ENCODE results near the gene CPLX4.

CPLX4 gene, protein sequence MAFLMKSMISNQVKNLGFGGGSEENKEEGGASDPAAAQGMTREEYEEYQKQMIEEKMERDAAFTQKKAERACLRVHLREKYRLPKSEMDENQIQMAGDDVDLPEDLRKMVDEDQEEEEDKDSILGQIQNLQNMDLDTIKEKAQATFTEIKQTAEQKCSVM

DNA sequence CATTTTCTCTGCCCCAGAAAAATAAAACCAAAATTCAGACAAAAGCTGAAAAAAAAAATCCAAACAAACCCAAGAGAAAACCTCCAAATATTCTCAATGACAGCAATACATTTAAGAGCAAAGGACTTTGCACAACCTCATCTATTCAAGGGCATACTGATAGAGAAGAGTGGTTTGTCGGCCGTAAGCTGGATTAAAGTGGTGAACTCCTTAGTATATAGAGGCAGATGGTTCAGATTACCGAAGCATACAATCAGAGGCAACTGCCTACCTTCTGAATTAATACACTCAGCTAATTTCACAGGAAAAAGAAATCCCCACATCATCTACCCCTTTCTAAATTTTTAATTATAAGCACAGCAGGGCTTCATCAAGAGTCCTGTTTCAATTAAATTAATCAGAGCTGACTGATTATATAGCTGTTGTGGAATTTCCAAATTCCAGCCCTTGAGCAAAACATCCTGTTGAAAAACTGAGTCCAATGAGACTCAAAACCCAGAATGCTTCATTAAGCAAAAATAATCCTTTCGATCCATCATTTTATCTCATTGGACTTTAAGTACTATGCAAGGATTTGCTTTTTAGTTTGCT, at the start of gene CPLX4:
Gene CPLX4, minus strand, starts transcription at position 190 of the 591 bp plus-strand sequence. Its CDS starts 187 bp downstream, at position 3.
- DNase-seq (ENCODE audit: low spot score): no peak
- TF ChIP-seq, protein P1, sequence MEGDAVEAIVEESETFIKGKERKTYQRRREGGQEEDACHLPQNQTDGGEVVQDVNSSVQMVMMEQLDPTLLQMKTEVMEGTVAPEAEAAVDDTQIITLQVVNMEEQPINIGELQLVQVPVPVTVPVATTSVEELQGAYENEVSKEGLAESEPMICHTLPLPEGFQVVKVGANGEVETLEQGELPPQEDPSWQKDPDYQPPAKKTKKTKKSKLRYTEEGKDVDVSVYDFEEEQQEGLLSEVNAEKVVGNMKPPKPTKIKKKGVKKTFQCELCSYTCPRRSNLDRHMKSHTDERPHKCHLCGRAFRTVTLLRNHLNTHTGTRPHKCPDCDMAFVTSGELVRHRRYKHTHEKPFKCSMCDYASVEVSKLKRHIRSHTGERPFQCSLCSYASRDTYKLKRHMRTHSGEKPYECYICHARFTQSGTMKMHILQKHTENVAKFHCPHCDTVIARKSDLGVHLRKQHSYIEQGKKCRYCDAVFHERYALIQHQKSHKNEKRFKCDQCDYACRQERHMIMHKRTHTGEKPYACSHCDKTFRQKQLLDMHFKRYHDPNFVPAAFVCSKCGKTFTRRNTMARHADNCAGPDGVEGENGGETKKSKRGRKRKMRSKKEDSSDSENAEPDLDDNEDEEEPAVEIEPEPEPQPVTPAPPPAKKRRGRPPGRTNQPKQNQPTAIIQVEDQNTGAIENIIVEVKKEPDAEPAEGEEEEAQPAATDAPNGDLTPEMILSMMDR (IDR thresholded peaks at IDR 0.05; ENCODE audit: extremely low read depth, insufficient read depth, missing control alignments): no peak
- in situ Hi-C loops (cut with MboI; ENCODE audit: low pct_unique_long_range_greater_than_20kb, low sequenced_read_pairs, unreplicated experiment): no loop called here

- TF ChIP-seq, protein P1 (IDR thresholded peaks at IDR 0.05; ENCODE audit: extremely low read depth, insufficient read depth, missing control alignments): no peak
- no peak for DNase-seq (ENCODE audit: low spot score)
- in situ Hi-C loops (cut with MboI; ENCODE audit: low pct_unique_long_range_greater_than_20kb, low sequenced_read_pairs, unreplicated experiment): no loop called here
These were observed 41.9 kb upstream of the CPLX4 start for GRCh38 chr18:59360381-59360780.

DNA sequence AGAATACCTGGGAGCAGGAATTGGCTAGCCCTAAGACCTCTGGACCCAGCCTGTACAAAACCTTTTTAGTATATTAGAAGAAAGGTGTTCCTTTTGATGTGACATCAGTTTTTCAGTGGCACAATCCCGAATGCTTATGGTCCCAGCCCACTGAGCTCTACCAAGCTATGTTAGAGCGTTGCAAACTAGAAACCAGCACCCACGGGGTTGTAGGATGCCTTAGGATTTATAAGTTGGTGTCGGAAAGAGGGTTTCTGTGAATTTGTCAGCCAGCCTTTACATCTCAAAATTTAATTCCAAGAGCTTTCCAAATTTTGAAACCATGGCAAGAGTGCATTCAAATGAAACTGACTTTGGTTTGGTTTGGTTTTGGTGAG, 41.1 kb upstream of the CPLX4 start:
- TF ChIP-seq, protein P1 (IDR thresholded peaks at IDR 0.05; ENCODE audit: extremely low read depth, insufficient read depth, missing control alignments): no peak
- no peak for DNase-seq (ENCODE audit: low spot score)
- in situ Hi-C loops (cut with MboI; ENCODE audit: low pct_unique_long_range_greater_than_20kb, low sequenced_read_pairs, unreplicated experiment): no loop called here

DNA sequence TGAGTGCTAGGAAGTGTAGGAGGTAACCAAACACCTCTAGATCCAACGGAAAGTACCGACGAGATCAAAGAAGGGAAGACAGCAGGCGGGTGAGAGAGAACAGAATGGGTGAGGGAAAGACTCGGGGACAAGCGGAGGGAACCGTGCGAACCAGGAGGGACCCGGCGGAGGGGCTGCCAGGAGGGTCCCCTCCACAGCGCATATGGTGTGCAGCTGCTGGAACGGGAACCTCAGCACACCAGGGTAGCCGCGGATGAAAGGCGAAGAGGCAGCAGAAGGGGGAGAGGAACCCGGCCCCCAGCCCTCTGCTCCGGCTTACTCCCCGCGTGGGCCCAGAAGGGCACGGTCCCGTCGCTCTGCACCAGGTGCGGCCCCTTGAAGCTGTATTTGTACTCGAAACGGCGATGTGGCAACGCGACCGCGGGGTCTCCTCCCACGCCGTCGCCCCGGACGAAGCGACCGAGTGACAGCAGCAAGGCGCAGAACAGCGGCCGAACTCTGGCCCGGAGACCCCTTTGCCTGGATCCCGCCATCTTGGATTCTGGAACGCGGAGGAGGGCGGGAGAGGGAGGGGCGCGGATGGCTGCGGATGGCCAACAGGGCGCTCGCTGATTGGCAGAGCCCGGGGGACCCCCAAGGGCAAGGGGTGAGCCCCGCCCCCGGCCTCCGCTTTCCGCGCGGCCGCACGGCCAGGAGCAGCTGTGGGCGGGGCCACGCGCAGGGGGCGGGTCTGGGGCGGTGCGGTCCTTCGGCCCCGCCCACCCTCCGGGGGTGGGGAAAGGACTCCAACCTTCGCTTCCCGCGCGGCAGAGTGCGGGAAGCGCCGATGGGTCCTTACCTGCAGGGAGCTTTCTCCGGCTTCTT, 40.5 kb upstream of the CPLX4 start, which contains the start of gene LMAN1:
Gene LMAN1, minus strand, starts transcription at position 554 of the 864 bp plus-strand sequence. Its CDS starts 21 bp downstream, at position 533.
- in situ Hi-C loops (cut with MboI; ENCODE audit: low pct_unique_long_range_greater_than_20kb, low sequenced_read_pairs, unreplicated experiment): no loop called here
- TF ChIP-seq, protein P1 (IDR thresholded peaks at IDR 0.05; ENCODE audit: extremely low read depth, insufficient read depth, missing control alignments): no peak
- peak; percentile 97 for DNase-seq (ENCODE audit: low spot score)

DNA sequence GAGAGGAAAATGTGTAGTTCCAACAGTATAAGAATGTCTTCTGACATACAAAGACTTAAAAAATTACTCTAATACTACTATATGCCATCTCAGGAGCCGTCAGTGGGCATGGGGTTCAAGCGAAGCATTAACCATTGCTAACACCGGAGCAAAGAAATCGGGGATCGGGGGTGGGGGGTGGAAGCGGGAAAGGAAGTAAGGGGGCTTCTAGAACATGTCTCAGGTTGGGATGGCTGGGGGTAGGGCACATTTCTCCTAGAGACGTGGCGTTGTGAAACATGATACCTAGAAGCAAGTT, 39.9 kb upstream of the CPLX4 start:
- no peak for DNase-seq (ENCODE audit: low spot score)
- TF ChIP-seq, protein P1 (IDR thresholded peaks at IDR 0.05; ENCODE audit: extremely low read depth, insufficient read depth, missing control alignments): no peak
- in situ Hi-C loops (cut with MboI; ENCODE audit: low pct_unique_long_range_greater_than_20kb, low sequenced_read_pairs, unreplicated experiment): no loop called here

- no peak for DNase-seq (ENCODE audit: low spot score)
- in situ Hi-C loops (cut with MboI; ENCODE audit: low pct_unique_long_range_greater_than_20kb, low sequenced_read_pairs, unreplicated experiment): no loop called here
- TF ChIP-seq, protein P1 (IDR thresholded peaks at IDR 0.05; ENCODE audit: extremely low read depth, insufficient read depth, missing control alignments): no peak
These were observed 39.5 kb upstream of the CPLX4 start for GRCh38 chr18:59357928-59358327.
